ENCODE data around the gene PIGC.
A peak's percentile ranks its signal among the peaks of the same experiment; 100 is the strongest.

Gene PIGC

DNA sequence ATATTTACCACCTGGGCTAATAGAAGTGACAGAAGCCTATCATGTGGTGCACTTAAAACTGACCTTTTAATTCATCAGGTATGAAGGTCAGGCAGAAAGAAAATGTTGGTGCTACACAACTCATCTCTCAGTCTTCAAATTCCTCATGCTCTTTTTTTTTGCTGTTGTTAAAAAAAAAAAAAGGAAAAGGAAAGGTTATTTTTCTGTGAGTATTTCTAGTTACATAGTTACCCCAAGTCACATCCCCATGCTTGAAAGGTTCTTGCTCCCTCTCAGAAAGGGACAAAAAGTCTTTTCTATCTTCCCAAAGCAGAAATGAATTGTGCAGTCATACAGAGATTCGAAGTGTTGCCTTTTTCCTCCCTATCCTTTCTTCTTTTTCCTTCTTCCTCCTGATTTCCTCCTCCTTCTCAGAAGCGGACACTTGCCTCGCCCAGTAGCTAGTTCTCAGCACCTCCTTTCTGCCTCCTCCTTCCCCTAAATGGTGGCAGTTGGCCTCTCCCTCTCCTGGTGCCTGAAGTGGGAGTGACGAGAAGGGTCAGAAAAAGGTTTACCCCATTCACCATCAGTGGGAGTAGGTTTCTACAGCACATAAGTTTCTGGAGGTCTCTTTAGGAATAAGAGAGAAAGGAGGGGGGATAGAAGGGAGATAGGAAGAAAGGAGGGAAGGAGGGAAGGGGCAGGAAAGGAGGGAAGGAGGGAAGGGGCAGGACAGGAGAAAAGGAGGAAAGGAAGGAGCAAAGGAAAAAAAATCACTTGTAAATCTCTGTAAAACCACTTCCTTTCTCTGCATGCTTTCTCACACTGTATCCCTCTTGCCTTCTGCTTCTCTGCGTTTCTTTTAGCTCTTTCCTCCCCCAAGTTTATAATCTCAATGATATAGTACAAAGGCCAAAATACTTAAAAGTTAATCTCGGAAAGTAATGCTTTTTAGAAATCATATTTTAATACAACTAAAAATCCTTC, 43.8 kb downstream of the PIGC start:
- TF ChIP-seq ZFX (IDR thresholded peaks at IDR 0.05) (no peak), CTCF (conservative IDR thresholded peaks at IDR 0.05) (peak; percentile 72)

DNA sequence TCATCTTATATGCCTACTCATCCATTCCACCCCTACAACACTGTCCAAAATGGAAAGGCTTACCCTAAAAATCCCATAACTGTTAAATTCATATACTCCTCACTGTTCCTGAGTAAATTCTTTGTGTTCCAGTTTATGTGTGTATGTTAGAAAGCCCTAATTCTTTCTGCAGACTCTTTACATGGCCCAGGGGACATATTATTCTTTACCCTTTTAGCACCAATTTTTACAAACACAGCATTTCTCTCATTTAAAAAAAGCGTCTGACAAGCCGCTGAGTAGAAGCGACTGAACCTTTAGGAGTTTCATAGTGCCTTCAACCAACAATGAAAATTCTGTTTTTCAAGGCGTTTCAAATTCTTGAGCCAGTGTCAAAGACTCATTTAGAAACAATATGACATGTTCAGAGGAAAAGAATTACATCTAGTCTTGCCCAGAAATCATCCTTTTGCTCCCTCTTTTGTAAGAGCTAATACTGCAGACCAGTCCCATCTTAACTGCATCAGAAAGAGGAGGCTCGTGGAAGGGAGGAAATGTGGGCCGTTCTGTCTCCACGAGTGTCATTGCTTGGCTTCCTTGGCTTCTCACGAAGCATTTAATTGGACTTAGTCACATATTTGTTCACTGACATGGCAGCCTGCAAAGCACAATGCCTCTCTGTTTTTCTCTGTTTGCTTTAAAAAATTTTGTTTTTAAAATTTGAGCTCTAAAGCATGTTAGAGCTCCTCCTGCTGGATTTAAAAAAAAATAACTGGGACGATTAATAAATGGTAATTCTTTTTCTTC, 44.7 kb downstream of the PIGC start:
- TF ChIP-seq ZFX (IDR thresholded peaks at IDR 0.05) (no peak), CTCF (conservative IDR thresholded peaks at IDR 0.05) (peak; percentile 90)

More for the DNA sequence above, 43.8 kb downstream of the PIGC start:
- H3K27ac ChIP-seq: no peak overlapping the region

DNA sequence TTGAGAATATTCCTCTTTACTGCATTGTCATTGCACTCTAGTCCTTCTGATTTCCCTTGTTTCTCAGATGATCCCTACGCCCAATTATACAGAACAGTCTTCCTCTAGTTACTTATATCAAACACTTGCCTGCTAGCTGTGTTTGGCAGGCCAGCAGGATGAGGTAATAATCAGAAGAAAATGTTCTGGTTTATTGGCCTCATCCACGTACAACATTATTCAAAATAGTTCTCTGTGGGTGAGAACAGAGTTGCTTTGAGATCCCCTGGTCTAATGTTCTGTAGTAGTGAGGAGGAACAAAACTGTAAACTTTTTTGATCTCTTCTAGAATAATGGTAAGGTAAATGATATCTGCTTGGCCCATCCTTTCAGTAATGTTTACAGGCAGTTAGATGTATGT, 45.7 kb downstream of the PIGC start:
- H3K27ac ChIP-seq: no peak overlapping the region
- TF ChIP-seq CTCF (conservative IDR thresholded peaks at IDR 0.05): no peak
- no peak for TF ChIP-seq ZFX (IDR thresholded peaks at IDR 0.05)

More for the DNA sequence above, 44.7 kb downstream of the PIGC start:
- H3K27ac ChIP-seq: peak overlapping the region; percentile 50; the same call in 1 of the 2 replicates

DNA sequence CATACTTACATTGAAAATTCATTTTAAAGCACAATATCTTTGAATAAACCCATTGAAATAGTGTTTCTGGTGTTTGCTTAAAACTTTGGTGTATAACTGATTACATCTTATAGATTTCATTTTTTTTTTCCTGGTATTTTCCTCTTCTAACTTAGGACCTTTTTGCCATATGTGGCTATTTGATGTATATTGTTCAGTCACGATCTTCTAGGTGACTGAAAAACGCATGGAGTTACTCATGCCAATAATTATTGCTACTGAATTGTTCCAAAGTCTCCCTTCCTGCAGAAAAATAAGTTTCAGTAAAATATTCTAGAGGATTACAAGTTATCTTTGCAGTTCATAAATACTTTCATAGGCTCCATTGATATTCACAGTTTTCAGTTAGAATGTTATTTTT, 46.2 kb downstream of the PIGC start:
- TF ChIP-seq ZFX (IDR thresholded peaks at IDR 0.05): no peak
- TF ChIP-seq CTCF (conservative IDR thresholded peaks at IDR 0.05): no peak

GRCh38 chr1:172397221-172397620, 46.6 kb downstream of the PIGC start:
- H3K27ac ChIP-seq: no peak overlapping the region
- TF ChIP-seq ZFX (IDR thresholded peaks at IDR 0.05) (no peak), CTCF (conservative IDR thresholded peaks at IDR 0.05) (no peak)

More for the DNA sequence above, 46.2 kb downstream of the PIGC start:
- no peak overlapping the region for H3K27ac ChIP-seq

DNA sequence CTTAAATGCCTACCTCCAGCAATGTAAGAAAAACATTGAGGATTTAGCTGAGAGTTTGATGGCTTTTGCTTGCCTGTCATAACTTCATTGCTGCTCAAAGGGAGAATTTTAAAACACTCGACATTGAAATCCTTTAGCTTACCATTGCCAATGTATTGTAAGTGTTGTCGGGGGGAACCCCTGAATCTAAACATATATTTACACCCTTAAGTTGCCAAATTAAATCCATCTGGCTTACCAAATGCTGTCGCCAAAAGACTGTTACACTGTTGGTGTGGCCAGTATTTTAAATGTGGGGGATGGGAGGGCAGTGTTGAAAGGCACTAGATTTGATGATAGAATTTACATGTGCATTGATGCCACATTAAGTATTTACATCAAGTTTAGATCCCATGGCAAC, 48.3 kb downstream of the PIGC start:
- H3K27ac ChIP-seq: no peak overlapping the region
- TF ChIP-seq ZFX (IDR thresholded peaks at IDR 0.05) (no peak), CTCF (conservative IDR thresholded peaks at IDR 0.05) (no peak)

- no peak overlapping the region for H3K27ac ChIP-seq
These were observed 49.1 kb downstream of the PIGC start for GRCh38 chr1:172394811-172395210.

More at GRCh38 chr1:172394811-172395210, 49.1 kb downstream of the PIGC start:
- TF ChIP-seq CTCF (conservative IDR thresholded peaks at IDR 0.05) (no peak), ZFX (IDR thresholded peaks at IDR 0.05) (no peak)
